Erythroblast (primary cell): ENCODE measurements around the gene B3GALNT2.

Experiments
- GATA1 ChIP-seq: IDR thresholded peaks from 2 replicates; pipeline ENCODE4 v1.6.1; 2011; ENCODE audit warnings: low read depth, mild to moderate bottlenecking, control low read depth, low read length, moderate library complexity
- POLR2A ChIP-seq: IDR thresholded peaks from 2 replicates; pipeline ENCODE4 v1.6.1; 2011; ENCODE audit warnings: mild to moderate bottlenecking, low read length

GRCh38 chr1:235403593-235403992 lies 100.7 kb downstream of the B3GALNT2 start:
- TF ChIP-seq POLR2A (no peak), GATA1 (no peak)
